Nephron (organoid): ENCODE results near the gene LRP8.
A peak's percentile ranks its signal among the peaks of the same experiment; 100 is the strongest.

Experiments
- H3K27ac Mint-ChIP-seq, 3 experiments: 2 replicates each; pipeline ENCODE4 v1.8.0; 2020; ENCODE audit warnings: mixed read lengths in 3 of 3, mild to moderate bottlenecking in 2 of 3, moderate library complexity in 1 of 3
- H3K27me3 Mint-ChIP-seq: 2 replicates; pipeline ENCODE4 v1.8.0; 2021; ENCODE audit warnings: low read depth, mild to moderate bottlenecking, moderate library complexity, mixed read lengths
- H3K36me3 Mint-ChIP-seq: 2 replicates; pipeline ENCODE4 v1.8.0; 2020; ENCODE audit warnings: low read depth, mixed read lengths
- H3K4me1 Mint-ChIP-seq: 2 replicates; pipeline ENCODE4 v1.8.0; 2020; ENCODE audit warnings: mixed read lengths
- H3K4me3 Mint-ChIP-seq, 3 experiments: 2 replicates each; pipeline ENCODE4 v1.8.0; 2020; ENCODE audit warnings: mild to moderate bottlenecking in 3 of 3, mixed read lengths in 3 of 3, moderate library complexity in 2 of 3
- H3K9me3 Mint-ChIP-seq: 2 replicates; pipeline ENCODE4 v1.8.0; 2020; ENCODE audit warnings: mixed read lengths
- TF ChIP-seq, protein P1 (sequence below), 3 experiments: fragments of 200-600 bp; sonication (generic); IDR thresholded peaks; one replicate each; pipeline ENCODE4 v1.5.0; 2021; ENCODE audit warnings: antibody characterized with exemption in 3 of 3; ENCODE audit not compliant: unreplicated experiment in 3 of 3

LRP8 gene

DNA sequence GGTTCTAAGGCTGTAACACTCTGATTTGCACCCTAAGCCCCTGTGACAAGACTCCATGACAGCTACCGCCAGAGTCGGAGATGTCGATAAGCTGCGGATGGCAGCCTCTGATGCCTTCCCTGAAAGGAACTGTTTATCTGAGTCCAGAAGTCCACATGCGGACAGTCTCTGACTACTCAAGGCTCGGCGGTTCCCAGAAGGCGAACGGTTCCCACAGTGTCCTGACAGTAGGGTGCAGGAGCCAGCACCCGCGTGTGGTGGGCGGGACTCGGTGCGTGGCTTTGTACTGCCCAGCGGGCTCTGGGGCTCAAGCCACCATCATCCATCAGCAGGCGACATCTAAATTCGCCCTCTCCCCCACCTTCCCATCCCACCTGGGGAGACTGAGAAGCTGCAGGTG lies 30.7 kb downstream of the LRP8 start:
- TF ChIP-seq, protein P1, sequence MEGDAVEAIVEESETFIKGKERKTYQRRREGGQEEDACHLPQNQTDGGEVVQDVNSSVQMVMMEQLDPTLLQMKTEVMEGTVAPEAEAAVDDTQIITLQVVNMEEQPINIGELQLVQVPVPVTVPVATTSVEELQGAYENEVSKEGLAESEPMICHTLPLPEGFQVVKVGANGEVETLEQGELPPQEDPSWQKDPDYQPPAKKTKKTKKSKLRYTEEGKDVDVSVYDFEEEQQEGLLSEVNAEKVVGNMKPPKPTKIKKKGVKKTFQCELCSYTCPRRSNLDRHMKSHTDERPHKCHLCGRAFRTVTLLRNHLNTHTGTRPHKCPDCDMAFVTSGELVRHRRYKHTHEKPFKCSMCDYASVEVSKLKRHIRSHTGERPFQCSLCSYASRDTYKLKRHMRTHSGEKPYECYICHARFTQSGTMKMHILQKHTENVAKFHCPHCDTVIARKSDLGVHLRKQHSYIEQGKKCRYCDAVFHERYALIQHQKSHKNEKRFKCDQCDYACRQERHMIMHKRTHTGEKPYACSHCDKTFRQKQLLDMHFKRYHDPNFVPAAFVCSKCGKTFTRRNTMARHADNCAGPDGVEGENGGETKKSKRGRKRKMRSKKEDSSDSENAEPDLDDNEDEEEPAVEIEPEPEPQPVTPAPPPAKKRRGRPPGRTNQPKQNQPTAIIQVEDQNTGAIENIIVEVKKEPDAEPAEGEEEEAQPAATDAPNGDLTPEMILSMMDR (IDR thresholded peaks at IDR 0.05; ENCODE audit: unreplicated experiment in 3 of 3): no peak
- Mint-ChIP-seq H3K4me3 (no peak overlapping the region), H3K4me1 (peaks cover 39% of the 10 kb centered on the region), H3K36me3 (no peaks in the 10 kb centered on the region), H3K27me3 (peaks cover 6% of the 10 kb centered on the region), H3K27ac (peak overlapping the region in 1 of 3 experiments; percentile 24), H3K9me3 (no peaks in the 10 kb centered on the region)

DNA sequence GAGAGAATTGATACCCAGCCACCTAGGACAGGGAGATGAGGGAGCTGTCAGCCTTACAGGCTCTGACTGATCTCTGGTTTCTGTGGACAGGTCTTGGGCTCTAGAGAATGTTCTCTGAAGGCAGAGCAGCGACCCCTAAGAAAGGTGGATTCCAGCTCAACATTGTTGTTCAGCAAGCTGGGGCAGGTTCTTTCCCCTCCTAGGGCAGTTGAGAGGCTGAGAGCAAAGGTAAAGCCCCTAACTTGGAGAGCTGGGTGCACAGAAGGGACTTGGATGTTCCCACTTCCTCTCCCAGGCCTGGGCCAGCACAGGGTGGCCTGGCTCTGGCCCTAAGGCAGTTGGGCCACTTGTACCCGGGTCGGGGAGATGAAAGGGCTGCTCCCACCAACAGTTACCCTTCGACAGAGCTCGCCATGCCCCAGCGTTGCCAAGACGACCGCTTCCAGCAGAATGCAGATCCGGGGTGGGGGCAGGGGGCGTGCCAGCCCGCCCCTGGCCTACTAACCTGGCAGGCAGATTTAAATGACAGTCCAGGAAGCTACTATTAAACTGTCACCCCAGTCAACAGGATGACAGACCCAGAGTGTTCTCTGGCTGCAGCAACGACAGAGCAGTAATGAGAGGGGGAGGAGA lies 31.6 kb downstream of the LRP8 start:
- H3K27me3 Mint-ChIP-seq: peaks cover 6% of the 10 kb centered on the region
- H3K9me3 Mint-ChIP-seq: no peaks in the 10 kb centered on the region
- TF ChIP-seq, protein P1 (IDR thresholded peaks at IDR 0.05; ENCODE audit: unreplicated experiment in 3 of 3): no peak
- peak overlapping the region in 1 of 3 experiments; percentile 65 for H3K27ac Mint-ChIP-seq
- no peaks in the 10 kb centered on the region for H3K36me3 Mint-ChIP-seq
- H3K4me1 Mint-ChIP-seq: peaks cover 39% of the 10 kb centered on the region
- H3K4me3 Mint-ChIP-seq: peak overlapping the region in 1 of 3 experiments; percentile 23

DNA sequence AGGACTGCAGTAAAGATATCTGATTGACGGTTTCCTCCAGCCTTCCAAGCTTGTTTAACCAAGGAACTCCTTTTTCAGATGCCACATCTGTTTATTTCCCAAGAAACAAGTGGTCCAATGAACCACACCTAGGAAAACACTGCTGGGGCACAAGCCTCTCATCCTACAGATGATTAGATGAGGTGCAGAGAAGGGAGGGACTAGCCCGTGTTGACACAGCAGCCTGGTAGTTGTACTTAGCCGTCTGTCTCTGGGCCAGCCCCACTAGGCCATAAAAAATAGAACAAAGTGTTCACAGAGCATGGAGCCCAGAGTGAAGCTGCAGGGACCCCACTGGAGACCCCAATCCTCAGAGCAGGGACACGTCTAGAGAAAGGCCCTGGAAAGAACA lies 32.1 kb downstream of the LRP8 start:
- Mint-ChIP-seq H3K4me1 (peaks cover 39% of the 10 kb centered on the region), H3K27ac (peak overlapping the region in 1 of 3 experiments; percentile 65), H3K4me3 (peak overlapping the region in 1 of 3 experiments; percentile 23), H3K27me3 (peaks cover 6% of the 10 kb centered on the region), H3K9me3 (no peaks in the 10 kb centered on the region), H3K36me3 (no peaks in the 10 kb centered on the region)
- TF ChIP-seq, protein P1 (IDR thresholded peaks at IDR 0.05; ENCODE audit: unreplicated experiment in 3 of 3): no peak

DNA sequence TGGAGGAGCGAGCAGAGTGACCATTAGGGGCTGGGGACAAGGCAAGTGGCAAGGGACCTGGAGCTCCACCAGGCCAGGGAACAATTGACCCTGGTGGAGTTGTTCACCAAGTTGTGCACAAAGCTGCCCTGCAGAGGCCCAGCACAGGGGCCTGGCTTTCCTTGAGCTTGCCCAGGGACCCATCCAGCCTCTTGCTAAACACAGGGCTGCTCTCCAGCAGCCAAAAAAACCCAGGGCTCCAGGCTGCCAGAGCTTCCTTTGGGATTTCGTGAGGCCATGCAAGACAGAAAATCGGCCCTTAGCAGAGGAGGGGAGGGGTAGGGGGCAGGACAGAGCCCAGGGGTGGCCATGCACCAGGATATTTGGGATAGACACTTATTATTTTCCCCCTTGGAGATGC lies 32.6 kb downstream of the LRP8 start:
- peaks cover 6% of the 10 kb centered on the region for H3K27me3 Mint-ChIP-seq
- TF ChIP-seq, protein P1 (IDR thresholded peaks at IDR 0.05; ENCODE audit: unreplicated experiment in 3 of 3): no peak
- no peaks in the 10 kb centered on the region for H3K36me3 Mint-ChIP-seq
- peak overlapping the region in 1 of 3 experiments; percentile 50 for H3K27ac Mint-ChIP-seq
- H3K4me1 Mint-ChIP-seq: peaks cover 39% of the 10 kb centered on the region
- H3K9me3 Mint-ChIP-seq: no peaks in the 10 kb centered on the region
- no peak overlapping the region for H3K4me3 Mint-ChIP-seq

DNA sequence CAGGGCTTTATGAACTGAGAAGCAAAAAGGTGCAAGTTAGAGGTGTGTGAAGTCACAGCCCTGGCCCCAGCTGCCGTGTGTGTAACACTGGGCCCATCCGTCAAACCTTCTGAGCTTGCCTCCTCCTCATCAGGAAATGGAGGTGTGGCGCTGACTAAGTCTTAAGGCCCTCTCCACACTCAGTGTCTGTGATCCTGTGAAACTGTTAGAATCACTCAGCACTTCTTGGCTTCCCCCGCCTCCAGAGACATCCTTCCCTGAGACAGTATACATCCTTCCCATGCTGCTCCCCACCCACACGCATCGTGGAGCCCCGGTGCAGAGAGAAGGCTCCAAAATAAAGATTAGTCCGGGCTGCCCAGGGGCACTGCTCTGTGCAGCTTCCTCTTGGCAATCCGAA lies 33.3 kb downstream of the LRP8 start:
- Mint-ChIP-seq H3K27me3 (peaks cover 6% of the 10 kb centered on the region), H3K9me3 (no peaks in the 10 kb centered on the region), H3K27ac (peak overlapping the region in 2 of 3 experiments; percentile 50 to 62), H3K4me1 (peaks cover 33% of the 10 kb centered on the region), H3K36me3 (no peaks in the 10 kb centered on the region), H3K4me3 (peak overlapping the region in 2 of 3 experiments; percentile 8 to 15)
- TF ChIP-seq, protein P1 (IDR thresholded peaks at IDR 0.05; ENCODE audit: unreplicated experiment in 3 of 3): no peak

DNA sequence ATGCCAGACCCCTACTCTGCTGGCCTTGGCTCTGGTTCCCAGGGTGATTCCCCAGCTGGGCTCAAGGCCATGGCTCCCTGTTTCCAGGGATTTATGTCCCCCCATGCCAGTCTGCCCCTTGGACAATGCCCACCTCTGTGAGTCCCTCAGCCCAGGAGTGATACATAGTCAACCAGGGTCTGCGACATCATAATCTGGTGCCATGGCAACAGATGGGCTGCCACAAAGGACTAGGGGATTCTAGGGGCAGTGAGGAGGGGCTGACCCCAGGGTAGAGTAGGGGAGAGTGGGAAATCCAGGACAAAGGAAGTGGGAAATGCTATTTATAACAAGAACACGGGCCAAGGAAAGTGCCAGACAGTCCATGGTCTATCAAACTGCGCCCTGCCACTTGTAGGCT lies 33.8 kb downstream of the LRP8 start:
- Mint-ChIP-seq H3K36me3 (no peaks in the 10 kb centered on the region), H3K27me3 (peaks cover 6% of the 10 kb centered on the region), H3K4me3 (no peak overlapping the region), H3K9me3 (no peaks in the 10 kb centered on the region), H3K4me1 (peaks cover 32% of the 10 kb centered on the region), H3K27ac (peak overlapping the region in 2 of 3 experiments; percentile 50 to 62)
- TF ChIP-seq, protein P1 (IDR thresholded peaks at IDR 0.05; ENCODE audit: unreplicated experiment in 3 of 3): no peak
